ENCODE data around the gene MKX. TPM values are rescaled to one million over a fixed set of nuclear protein-coding genes. Genes with fewer than 3 reads are reported as not detected.

Gene MKX
- polyA plus RNA-seq, 2 of the 4 experiments (the other 2 are of a cell fraction), result 0.03 TPM; not detected in 1

- ChIA-PET CTCF (interaction anchor here (0.6 to 0.7 kb wide), 2 partner anchors 18 to 439 kb away, joined by 3 read pairs; no protein-coding TSS in a partner anchor), POLR2A (no interaction called here)
- DNase-seq (ENCODE audit: low read depth in 1 of 2, low spot score in 1 of 2) (no peak), ATAC-seq (no peak), FAIRE-seq (no peak)
- Histone ChIP-seq H3K9me3 (no peaks in the 10 kb centered on the region), H3K4me1 (no peaks in the 10 kb centered on the region), H3K27ac (no peak overlapping the region), H3K4me3 (no peak overlapping the region), H3K4me2 (no peak overlapping the region)
- 24% methylated on average over 5 of the region's 5 CpGs for WGBS (ENCODE audit: missing lambda C conversion rate)
- no peak for TF ChIP-seq MAFK (IDR thresholded peaks at IDR 0.05; ENCODE audit: partially characterized antibody)
- no peak for TF ChIP-seq RNF2 (IDR thresholded peaks at IDR 0.05; ENCODE audit: borderline replicate concordance, low read depth)
- no peak for TF ChIP-seq ZSCAN20 (CRISPR knock-in tag; IDR thresholded peaks at IDR 0.05)
- TF ChIP-seq HMGXB4 (CRISPR knock-in tag; IDR thresholded peaks at IDR 0.05; ENCODE audit: borderline replicate concordance), result no peak
- TF ChIP-seq MYC (IDR thresholded peaks at IDR 0.05; ENCODE audit: borderline replicate concordance, low read length), result no peak
- no peak for TF ChIP-seq PHF8 (IDR thresholded peaks at IDR 0.05; ENCODE audit: borderline replicate concordance, low read depth)
- no peak for TF ChIP-seq ESRRA (IDR thresholded peaks at IDR 0.05; ENCODE audit: borderline replicate concordance, low read length)
- no peak for TF ChIP-seq EHMT2 (IDR thresholded peaks at IDR 0.05; ENCODE audit: low read depth)
- TF ChIP-seq USF2 (IDR thresholded peaks at IDR 0.05), result no peak
- no peak for TF ChIP-seq CBX8 (IDR thresholded peaks at IDR 0.05)
- TF ChIP-seq, protein P1, sequence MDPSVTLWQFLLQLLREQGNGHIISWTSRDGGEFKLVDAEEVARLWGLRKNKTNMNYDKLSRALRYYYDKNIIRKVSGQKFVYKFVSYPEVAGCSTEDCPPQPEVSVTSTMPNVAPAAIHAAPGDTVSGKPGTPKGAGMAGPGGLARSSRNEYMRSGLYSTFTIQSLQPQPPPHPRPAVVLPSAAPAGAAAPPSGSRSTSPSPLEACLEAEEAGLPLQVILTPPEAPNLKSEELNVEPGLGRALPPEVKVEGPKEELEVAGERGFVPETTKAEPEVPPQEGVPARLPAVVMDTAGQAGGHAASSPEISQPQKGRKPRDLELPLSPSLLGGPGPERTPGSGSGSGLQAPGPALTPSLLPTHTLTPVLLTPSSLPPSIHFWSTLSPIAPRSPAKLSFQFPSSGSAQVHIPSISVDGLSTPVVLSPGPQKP (IDR thresholded peaks at IDR 0.05; ENCODE audit: low read depth, low read length), result no peak
- no peak for TF ChIP-seq HDAC2 (IDR thresholded peaks at IDR 0.05)
- TF ChIP-seq, protein P2, sequence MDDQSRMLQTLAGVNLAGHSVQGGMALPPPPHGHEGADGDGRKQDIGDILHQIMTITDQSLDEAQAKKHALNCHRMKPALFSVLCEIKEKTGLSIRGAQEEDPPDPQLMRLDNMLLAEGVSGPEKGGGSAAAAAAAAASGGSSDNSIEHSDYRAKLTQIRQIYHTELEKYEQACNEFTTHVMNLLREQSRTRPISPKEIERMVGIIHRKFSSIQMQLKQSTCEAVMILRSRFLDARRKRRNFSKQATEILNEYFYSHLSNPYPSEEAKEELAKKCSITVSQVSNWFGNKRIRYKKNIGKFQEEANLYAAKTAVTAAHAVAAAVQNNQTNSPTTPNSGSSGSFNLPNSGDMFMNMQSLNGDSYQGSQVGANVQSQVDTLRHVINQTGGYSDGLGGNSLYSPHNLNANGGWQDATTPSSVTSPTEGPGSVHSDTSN (IDR thresholded peaks at IDR 0.05), result no peak
- no peak for TF ChIP-seq HOXA7 (CRISPR knock-in tag; IDR thresholded peaks at IDR 0.05)
- TF ChIP-seq REST (IDR thresholded peaks at IDR 0.05), result no peak
Measured at GRCh38 chr10:27759483-27760272, 14.1 kb upstream of the MKX start.
